H1 (cell line): ENCODE data around the gene MLYCD. TPM values are rescaled to one million over a fixed set of nuclear protein-coding genes. Genes with fewer than 3 reads are reported as not detected.

Experiments used
- CHD7 ChIP-seq: fragments of 300-600 bp; sonication (generic); IDR thresholded peaks from 2 replicates; pipeline ENCODE4 v1.7.1; 2012; ENCODE audit warnings: low read length, moderate library complexity, mild to moderate bottlenecking, inconsistent platforms; ENCODE audit not compliant: insufficient replicate concordance
- SIN3A ChIP-seq, 2 experiments: IDR thresholded peaks in 1 of 2; conservative IDR thresholded peaks in 1 of 2; 2 replicates each; pipeline ENCODE4 v1.6.1; 2011 to 2012; ENCODE audit warnings: low read length in 2 of 2, improper control_type of control experiment in 1 of 2, low read depth in 1 of 2, mild to moderate bottlenecking in 1 of 2
- polyA plus RNA-seq, 7 experiments: library from polyadenylated mRNA; depleted of rRNA in 3 of 7; stranded (reverse) in 5 of 7; unstranded in 2 of 7; fragments of >200 nt in 5 of 7; fragments of 200-250 nt in 2 of 7; gene quantifications; 1 replicate in 5 of 7; 2 replicates in 1 of 7; 4 replicates in 1 of 7; pipeline versions ENCODE4 v1.2.1 to v1.2.3, GENCODE V29; 2011 to 2013; ENCODE audit warnings: missing spikeins in 2 of 7, mixed read lengths in 2 of 7
- total RNA-seq: library from RNA; stranded (reverse); fragmentation: NEBNext Ultra II Directional; extraction: Animal tissue kit (Norgen Biotek cat#: 25700); gene quantifications from 2 replicates; pipeline ENCODE4 v1.2.1, GENCODE V29; 2021

MLYCD gene
- total and polyA plus RNA-seq, 2 of the 8 experiments (the other 6 are each of a cell fraction or from before 2014, with no cell fraction given): 3.7 to 7.0 TPM

- TF ChIP-seq CHD7 (no peak), SIN3A (conservative IDR thresholded peaks at IDR 0.05 in 1 of 2, IDR thresholded peaks at IDR 0.05 in 1 of 2; ENCODE audit: low read depth in 1 of 2, low read length in 2 of 2) (no peak)
These were observed 70.2 kb downstream of the MLYCD start (continued) for GRCh38 chr16:83968891-83969649.
